NB4 (cell line): ENCODE measurements around the gene ADGRG6.

Experiments
- MAX ChIP-seq: IDR thresholded peaks from 2 replicates; pipeline ENCODE4 v1.6.1; 2011; ENCODE audit warnings: low read depth, low read length
- MYC ChIP-seq: IDR thresholded peaks from 2 replicates; pipeline ENCODE4 v1.6.1; 2011; ENCODE audit warnings: low read depth, low read length
- POLR2A ChIP-seq: IDR thresholded peaks from 2 replicates; pipeline ENCODE4 v1.6.1; 2011; ENCODE audit warnings: mild to moderate bottlenecking; ENCODE audit not compliant: insufficient read length; ENCODE audit errors: extremely low read depth
- TF ChIP-seq, protein P1 (sequence below): IDR thresholded peaks from one replicate; pipeline ENCODE4 v1.5.1; 2012; ENCODE audit warnings: low read depth, low read length

DNA sequence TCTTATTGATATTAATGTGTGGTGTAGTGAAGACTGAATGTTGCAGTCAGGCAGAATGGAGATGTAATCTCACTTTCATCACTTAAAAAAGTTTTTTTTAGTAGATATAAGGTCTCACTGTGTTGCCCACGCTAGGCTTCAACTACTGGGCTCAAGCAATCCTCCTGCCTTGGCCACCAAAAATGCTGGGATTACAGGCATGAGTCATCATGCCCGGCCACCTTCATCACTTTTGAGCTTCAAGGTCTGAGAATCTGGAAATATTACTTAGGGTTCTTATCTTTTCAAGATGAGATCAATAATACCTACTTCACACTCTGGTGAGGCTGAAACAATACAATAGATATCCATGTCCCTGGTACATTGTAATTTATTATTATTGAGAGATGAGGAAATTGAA is 31.6 kb downstream of the ADGRG6 start:
- TF ChIP-seq, protein P1, sequence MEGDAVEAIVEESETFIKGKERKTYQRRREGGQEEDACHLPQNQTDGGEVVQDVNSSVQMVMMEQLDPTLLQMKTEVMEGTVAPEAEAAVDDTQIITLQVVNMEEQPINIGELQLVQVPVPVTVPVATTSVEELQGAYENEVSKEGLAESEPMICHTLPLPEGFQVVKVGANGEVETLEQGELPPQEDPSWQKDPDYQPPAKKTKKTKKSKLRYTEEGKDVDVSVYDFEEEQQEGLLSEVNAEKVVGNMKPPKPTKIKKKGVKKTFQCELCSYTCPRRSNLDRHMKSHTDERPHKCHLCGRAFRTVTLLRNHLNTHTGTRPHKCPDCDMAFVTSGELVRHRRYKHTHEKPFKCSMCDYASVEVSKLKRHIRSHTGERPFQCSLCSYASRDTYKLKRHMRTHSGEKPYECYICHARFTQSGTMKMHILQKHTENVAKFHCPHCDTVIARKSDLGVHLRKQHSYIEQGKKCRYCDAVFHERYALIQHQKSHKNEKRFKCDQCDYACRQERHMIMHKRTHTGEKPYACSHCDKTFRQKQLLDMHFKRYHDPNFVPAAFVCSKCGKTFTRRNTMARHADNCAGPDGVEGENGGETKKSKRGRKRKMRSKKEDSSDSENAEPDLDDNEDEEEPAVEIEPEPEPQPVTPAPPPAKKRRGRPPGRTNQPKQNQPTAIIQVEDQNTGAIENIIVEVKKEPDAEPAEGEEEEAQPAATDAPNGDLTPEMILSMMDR = no peak
- no peak for TF ChIP-seq POLR2A
- no peak for TF ChIP-seq MAX
- TF ChIP-seq MYC = no peak
